Hematopoietic multipotent progenitor cell treated with erythropoietin and hydrocortisone succinate and interleukin-3 and kit ligand, for 17 days (in vitro differentiated cells): ENCODE results near the gene GPLD1.
A peak's percentile ranks its signal among the peaks of the same experiment; 100 is the strongest.
"Not testable (repeated sequence)": the region's sequence is repeated elsewhere in the genome, so short reads cannot be mapped to it uniquely, and the experiment has no call there.

Experiments used
- DNase-seq: peaks from one replicate; pipeline ENCODE4 v3.0.0-alpha.2; 2015; ENCODE audit warnings: low spot score

GPLD1 gene

GRCh38 chr6:24410622-24411021 is 78.8 kb downstream of the GPLD1 start:
- DNase-seq = no peak

GRCh38 chr6:24408719-24409410 is 80.5 kb downstream of the GPLD1 start:
- DNase-seq = no peak

- no peak for DNase-seq
These were observed 84.1 kb downstream of the GPLD1 start for GRCh38 chr6:24405262-24405661.

- DNase-seq = no peak
These were observed 85.9 kb downstream of the GPLD1 start for GRCh38 chr6:24403501-24403824.

- peak; percentile 78 for DNase-seq
These were observed 86.5 kb downstream of the GPLD1 start, which contains the start of gene MRS2 for GRCh38 chr6:24402697-24403500. MRS2 (plus strand) TSS chr6:24402936; CDS start chr6:24403047, 111 bp downstream.

- no peak for DNase-seq
These were observed 87.9 kb downstream of the GPLD1 start for GRCh38 chr6:24401458-24401857.

- DNase-seq = not testable (repeated sequence)
These were observed 89.0 kb downstream of the GPLD1 start for GRCh38 chr6:24400045-24401039.

GRCh38 chr6:24397631-24398030 is 91.7 kb downstream of the GPLD1 start:
- DNase-seq = no peak

- DNase-seq = no peak
These were observed 92.6 kb downstream of the GPLD1 start for GRCh38 chr6:24396824-24397223.

- no peak for DNase-seq
These were observed 94.5 kb downstream of the GPLD1 start for GRCh38 chr6:24394780-24395437.

GRCh38 chr6:24394061-24394779 is 95.2 kb downstream of the GPLD1 start:
- DNase-seq = no peak

GRCh38 chr6:24391756-24392405 is 97.5 kb downstream of the GPLD1 start:
- DNase-seq = no peak

GRCh38 chr6:24391208-24391607 is 98.2 kb downstream of the GPLD1 start:
- DNase-seq = no peak

GRCh38 chr6:24387818-24388217 is 101.6 kb downstream of the GPLD1 start:
- no peak for DNase-seq

- DNase-seq = no peak
These were observed 103.7 kb downstream of the GPLD1 start for GRCh38 chr6:24385536-24386269.

GRCh38 chr6:24384369-24385130 is 104.8 kb downstream of the GPLD1 start:
- not testable (repeated sequence) for DNase-seq

- DNase-seq = not testable (repeated sequence)
These were observed 106.4 kb downstream of the GPLD1 start for GRCh38 chr6:24382891-24383494.

GRCh38 chr6:24382220-24382540 is 107.2 kb downstream of the GPLD1 start:
- no peak for DNase-seq
